ENCODE data around the gene PDCD4. TPM values are rescaled to one million over a fixed set of nuclear protein-coding genes. Genes with fewer than 3 reads are reported as not detected.
A peak's percentile ranks its signal among the peaks of the same experiment; 100 is the strongest.

Gene PDCD4
- total and polyA plus RNA-seq, 3 donors from 2014 or later: 64.0 to 124 (median 71.1) TPM

- no peak for TF ChIP-seq POLR2A (IDR thresholded peaks at IDR 0.05)
- TF ChIP-seq, protein P1, sequence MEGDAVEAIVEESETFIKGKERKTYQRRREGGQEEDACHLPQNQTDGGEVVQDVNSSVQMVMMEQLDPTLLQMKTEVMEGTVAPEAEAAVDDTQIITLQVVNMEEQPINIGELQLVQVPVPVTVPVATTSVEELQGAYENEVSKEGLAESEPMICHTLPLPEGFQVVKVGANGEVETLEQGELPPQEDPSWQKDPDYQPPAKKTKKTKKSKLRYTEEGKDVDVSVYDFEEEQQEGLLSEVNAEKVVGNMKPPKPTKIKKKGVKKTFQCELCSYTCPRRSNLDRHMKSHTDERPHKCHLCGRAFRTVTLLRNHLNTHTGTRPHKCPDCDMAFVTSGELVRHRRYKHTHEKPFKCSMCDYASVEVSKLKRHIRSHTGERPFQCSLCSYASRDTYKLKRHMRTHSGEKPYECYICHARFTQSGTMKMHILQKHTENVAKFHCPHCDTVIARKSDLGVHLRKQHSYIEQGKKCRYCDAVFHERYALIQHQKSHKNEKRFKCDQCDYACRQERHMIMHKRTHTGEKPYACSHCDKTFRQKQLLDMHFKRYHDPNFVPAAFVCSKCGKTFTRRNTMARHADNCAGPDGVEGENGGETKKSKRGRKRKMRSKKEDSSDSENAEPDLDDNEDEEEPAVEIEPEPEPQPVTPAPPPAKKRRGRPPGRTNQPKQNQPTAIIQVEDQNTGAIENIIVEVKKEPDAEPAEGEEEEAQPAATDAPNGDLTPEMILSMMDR (IDR thresholded peaks at IDR 0.05): no peak
- no peaks in the 10 kb centered on the region for H3K9me3 ChIP-seq
- DNase-seq: no peak
- H3K4me3 ChIP-seq: no peak overlapping the region
- no peaks in the 10 kb centered on the region for H3K36me3 ChIP-seq (ENCODE audit: low read depth, missing control alignments)
- no peaks in the 10 kb centered on the region for H3K4me1 ChIP-seq
- peak overlapping the region in 1 of 2 donors; percentile 47 for H3K27ac ChIP-seq
- no peaks in the 10 kb centered on the region for H3K27me3 ChIP-seq
- 59 to 71% methylated on average over 10 of the region's 10 CpGs for WGBS, 2 donors
- intact Hi-C loops (cut with DNase I; ENCODE audit: low total_unique reads): no loop called here
Observed at GRCh38 chr10:110883924-110884323, 12.2 kb downstream of the PDCD4 start.

- Histone ChIP-seq H3K27ac (peak overlapping the region in 1 of 2 donors; percentile 32), H3K36me3 (ENCODE audit: low read depth, missing control alignments) (no peaks in the 10 kb centered on the region), H3K27me3 (no peaks in the 10 kb centered on the region), H3K9me3 (no peaks in the 10 kb centered on the region), H3K4me3 (no peak overlapping the region), H3K4me1 (no peaks in the 10 kb centered on the region)
- no peak for TF ChIP-seq POLR2A (IDR thresholded peaks at IDR 0.05)
- TF ChIP-seq, protein P1 (IDR thresholded peaks at IDR 0.05): no peak
- DNase-seq: no peak
- WGBS, 2 donors: 46 to 48% methylated on average over 5 of the region's 5 CpGs
- intact Hi-C loops (cut with DNase I; ENCODE audit: low total_unique reads): no loop called here
Observed at GRCh38 chr10:110885932-110886674, 14.4 kb downstream of the PDCD4 start.

- DNase-seq: no peak
- H3K27me3 ChIP-seq: no peaks in the 10 kb centered on the region
- intact Hi-C loops (cut with DNase I; ENCODE audit: low total_unique reads): no loop called here
- no peaks in the 10 kb centered on the region for H3K9me3 ChIP-seq
- no peak overlapping the region for H3K27ac ChIP-seq
- no peaks in the 10 kb centered on the region for H3K4me1 ChIP-seq
- WGBS, 2 donors: 88 to 94% methylated on average over 1 of the region's 1 CpG
- no peak overlapping the region for H3K4me3 ChIP-seq
- TF ChIP-seq, protein P1 (IDR thresholded peaks at IDR 0.05): no peak
- TF ChIP-seq POLR2A (IDR thresholded peaks at IDR 0.05): no peak
- H3K36me3 ChIP-seq (ENCODE audit: low read depth, missing control alignments): no peaks in the 10 kb centered on the region
Observed at GRCh38 chr10:110887560-110887959, 15.8 kb downstream of the PDCD4 start.

DNA sequence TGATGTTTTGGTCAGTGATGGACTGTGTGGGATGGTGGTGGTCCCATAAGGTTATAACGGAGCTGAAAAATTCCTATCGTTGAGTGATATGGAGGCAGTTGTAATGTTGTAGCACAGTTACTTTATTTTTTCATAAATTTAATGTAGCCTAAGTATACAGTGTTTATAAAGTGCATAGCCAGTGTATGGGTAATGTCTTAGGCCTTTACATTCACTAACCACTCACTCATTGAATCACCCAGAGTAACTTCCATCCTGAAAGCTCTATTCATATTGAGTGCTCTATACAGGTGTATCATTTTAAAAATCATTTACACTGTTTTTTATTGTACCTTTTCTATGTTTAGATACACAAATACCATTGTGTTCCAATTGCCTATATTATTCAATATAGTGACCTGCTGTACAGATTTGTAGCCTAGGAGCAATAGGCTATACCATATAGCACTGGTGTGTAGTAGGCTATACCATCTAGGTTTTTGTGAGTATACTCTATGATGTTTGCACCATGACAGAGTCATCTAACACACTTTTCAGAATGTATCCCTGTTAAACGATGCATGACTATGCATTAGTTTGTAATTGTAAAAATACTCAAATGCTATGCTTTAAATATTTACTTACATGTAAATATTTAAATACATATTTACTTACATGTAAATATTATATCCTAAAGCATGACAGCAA, 21.0 kb downstream of the PDCD4 start:
- no peaks in the 10 kb centered on the region for H3K9me3 ChIP-seq
- TF ChIP-seq POLR2A (IDR thresholded peaks at IDR 0.05): no peak
- TF ChIP-seq, protein P1 (IDR thresholded peaks at IDR 0.05): no peak
- H3K27me3 ChIP-seq: no peaks in the 10 kb centered on the region
- no peak overlapping the region for H3K4me3 ChIP-seq
- H3K4me1 ChIP-seq: no peaks in the 10 kb centered on the region
- DNase-seq: no peak
- 71 to 77% methylated on average over 3 of the region's 3 CpGs for WGBS, 2 donors
- intact Hi-C loops (cut with DNase I; ENCODE audit: low total_unique reads): no loop called here
- no peaks in the 10 kb centered on the region for H3K36me3 ChIP-seq (ENCODE audit: low read depth, missing control alignments)
- H3K27ac ChIP-seq: no peak overlapping the region
